Measurements from ENCODE around the gene CERS6. TPM values are rescaled to one million over a fixed set of nuclear protein-coding genes. Genes with fewer than 3 reads are reported as not detected.
"Not testable (repeated sequence)": the region's sequence is repeated elsewhere in the genome, so short reads cannot be mapped to it uniquely, and the experiment has no call there.

Gene CERS6
- polyA plus RNA-seq, 1 donor = 38.1 TPM

- DNase-seq (ENCODE audit: low read depth) = no peak
These were observed 40.8 kb downstream of the CERS6 start for GRCh38 chr2:168496906-168497305.

DNA sequence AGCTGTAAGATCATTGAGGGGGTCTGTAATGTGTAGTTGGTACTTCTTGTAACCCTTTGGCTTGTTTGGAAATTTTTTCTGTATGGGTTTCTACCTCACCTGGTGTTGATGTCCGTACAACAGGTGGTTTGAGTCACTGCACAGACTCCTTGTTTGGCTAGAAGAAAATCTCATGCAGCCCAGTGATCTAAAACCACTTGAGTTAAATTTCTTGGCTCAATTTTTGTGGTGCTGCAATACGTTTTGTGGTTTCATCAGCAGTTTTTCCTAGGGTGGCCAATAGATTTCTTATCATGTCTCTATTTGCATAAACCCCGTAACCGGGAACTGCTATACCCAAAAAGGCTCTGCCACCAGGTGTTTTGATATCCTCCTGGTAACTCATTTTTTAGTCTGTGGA, 43.4 kb downstream of the CERS6 start:
- no peak for DNase-seq (ENCODE audit: low read depth)

DNA sequence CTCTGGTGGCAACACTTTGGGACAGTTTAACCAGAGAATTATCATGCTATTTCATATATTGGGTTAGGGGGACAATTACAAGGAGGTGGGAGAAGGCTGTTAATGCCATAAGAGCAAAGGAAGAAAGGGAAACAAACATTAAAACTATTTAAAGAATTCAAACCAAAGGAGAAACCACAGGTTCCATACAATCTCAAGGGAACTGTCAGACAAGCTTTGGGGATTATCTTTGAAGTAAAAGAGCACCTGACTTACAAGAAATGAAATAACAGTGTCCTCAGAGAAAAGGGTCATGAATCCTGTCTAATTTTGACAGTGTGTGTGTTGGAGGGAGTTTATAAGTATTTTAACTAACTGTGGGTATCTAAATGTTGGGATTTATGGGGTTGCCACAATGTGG, 44.4 kb downstream of the CERS6 start:
- DNase-seq (ENCODE audit: low read depth) = no peak

DNA sequence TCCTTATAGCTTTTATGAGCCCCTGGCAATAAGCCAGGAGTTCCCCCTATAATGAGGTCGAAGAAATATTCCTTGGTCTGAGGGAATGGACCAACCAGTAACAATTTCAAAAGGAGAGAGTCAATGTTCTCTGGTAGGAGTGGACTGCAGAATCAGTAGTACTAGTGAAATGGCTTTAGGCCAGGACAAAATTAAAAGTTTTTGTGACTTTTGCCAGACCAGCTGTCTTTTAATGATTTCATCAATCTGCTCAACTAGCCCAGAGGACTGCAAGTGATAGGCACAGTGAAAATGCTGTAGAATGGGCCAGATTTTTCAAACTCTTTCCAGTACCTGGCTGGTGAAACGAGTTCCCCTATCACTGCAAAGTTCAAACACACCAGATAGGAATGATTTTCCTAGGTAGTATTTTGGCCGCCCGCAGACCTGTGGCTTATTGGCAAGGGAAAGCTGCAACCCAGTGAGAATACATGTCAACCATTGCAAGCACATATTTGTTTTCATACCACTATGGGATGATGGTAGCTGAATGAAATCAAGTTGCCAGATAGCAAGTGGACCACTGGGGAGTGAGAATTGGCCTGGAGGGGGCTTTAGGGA, 45.5 kb downstream of the CERS6 start:
- no peak for DNase-seq (ENCODE audit: low read depth)

GRCh38 chr2:168502852-168503251, 46.8 kb downstream of the CERS6 start:
- DNase-seq (ENCODE audit: low read depth) = not testable (repeated sequence)

DNA sequence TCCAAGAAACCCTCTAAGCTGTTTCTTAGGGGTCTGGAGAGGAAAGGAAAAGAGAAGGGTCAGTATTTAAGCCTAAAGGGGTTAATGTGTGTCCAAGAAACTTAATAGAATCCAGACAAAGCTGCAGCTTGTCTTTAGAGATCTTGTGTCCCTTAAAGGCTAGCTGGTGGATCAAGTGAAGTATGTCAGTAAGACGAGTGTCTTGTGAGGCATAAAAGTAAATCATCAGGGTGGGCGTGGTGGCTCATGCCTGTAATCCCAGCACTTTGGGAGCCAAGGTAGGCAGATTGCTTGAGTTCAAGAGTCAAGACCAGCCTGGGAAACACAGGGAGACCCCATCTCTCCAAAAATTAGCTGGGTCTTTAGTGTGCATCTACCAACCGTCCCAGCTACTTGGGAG, 47.8 kb downstream of the CERS6 start:
- no peak for DNase-seq (ENCODE audit: low read depth)

DNA sequence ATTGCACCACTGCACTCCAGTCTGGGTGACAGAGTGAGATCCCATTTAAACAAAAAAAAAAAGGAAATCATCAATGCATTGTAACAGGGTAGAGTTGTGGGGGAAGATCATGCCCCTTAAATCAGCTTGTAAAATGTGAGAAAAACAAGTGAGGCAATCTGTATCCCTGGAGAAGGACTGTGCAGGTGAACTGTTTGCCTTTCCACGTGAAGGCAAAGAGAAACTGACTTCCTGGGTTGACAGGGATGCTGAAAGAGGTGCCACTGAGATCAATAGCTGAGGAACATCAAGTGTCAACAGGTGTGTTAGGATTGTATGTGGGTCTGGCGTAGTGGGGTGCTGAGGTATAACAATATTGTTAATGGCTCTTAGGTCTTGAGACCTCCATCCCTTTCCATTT, 48.3 kb downstream of the CERS6 start:
- no peak for DNase-seq (ENCODE audit: low read depth)

- DNase-seq (ENCODE audit: low read depth) = no peak
These were observed 54.2 kb downstream of the CERS6 start for GRCh38 chr2:168510125-168510756.

GRCh38 chr2:168514692-168515091, 58.6 kb downstream of the CERS6 start:
- no peak for DNase-seq (ENCODE audit: low read depth)

DNA sequence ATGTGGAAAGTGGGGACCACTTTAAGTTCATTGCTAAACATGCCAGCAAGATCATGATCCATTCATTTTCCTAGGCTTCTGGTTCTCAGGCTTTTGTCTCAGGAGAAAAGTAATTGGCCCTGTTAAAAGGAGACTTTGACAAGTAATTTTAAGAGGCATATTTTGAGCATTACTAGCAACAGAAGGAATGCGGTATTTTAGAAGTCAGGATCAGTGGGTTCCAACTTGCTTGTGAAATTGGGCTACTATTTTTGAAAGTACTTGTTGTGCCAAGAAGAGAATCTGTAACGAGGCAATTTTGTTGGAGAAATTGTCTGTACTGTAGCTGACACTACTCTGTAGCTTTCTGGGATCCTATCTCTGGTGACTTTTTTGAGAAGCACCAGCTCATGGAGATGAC, 59.4 kb downstream of the CERS6 start:
- DNase-seq (ENCODE audit: low read depth) = no peak

DNA sequence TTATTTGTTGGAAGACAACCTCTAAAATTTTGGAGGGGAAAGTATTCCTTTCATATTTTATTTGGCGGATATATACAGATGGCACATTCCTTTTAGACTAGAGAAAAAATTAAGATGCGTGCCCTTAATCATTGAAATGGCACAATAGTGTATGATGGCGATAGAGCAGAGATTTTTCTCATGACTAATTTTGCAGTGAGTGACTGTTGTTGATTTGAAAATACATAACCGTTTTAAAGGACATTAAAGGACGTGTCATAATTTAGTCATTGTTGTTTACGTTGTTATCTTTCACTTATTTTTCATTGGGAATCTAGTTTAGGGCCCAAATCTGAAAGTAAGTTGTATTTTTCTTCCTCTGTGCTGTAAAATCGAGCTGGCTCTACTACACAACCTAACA, 61.7 kb downstream of the CERS6 start:
- DNase-seq (ENCODE audit: low read depth) = no peak

GRCh38 chr2:168518555-168519066, 62.5 kb downstream of the CERS6 start:
- no peak for DNase-seq (ENCODE audit: low read depth)

DNA sequence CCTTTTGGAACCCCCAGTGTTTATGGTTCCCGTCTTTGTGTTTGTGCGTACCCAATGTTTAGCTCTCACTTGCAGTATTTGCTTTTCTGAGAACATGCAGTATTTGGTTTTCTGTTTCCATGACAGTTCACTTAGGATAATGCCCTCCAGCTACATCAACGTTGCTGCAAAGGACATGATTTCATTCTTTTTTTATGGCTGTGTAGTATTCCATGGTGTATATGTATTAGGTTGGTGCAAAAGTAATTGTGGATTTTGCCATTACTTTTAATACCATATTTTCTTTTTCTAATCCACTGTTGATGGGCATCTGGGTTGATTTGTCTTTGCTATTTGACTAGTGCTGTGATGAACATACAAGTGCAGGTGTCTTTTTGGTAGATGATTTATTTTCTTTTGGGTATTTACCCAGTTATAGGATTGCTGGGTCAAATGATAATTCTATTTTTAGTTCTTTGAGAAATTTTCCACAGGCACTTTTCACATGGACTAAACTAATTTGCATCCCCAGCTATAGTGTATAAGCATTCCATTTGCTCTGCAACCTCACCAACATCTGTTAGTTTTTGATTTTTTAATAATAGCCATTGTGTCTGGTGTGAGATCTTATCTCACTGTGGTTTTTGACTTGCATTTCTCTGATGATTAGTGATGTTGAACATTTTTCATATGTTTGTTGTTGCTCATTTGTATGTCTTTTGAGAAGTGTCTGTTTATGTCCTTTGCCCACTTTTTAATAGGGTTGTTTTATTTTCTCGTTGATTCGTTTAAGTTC, 63.6 kb downstream of the CERS6 start:
- no peak for DNase-seq (ENCODE audit: low read depth)

GRCh38 chr2:168521053-168521741, 65.1 kb downstream of the CERS6 start:
- DNase-seq (ENCODE audit: low read depth) = no peak

DNA sequence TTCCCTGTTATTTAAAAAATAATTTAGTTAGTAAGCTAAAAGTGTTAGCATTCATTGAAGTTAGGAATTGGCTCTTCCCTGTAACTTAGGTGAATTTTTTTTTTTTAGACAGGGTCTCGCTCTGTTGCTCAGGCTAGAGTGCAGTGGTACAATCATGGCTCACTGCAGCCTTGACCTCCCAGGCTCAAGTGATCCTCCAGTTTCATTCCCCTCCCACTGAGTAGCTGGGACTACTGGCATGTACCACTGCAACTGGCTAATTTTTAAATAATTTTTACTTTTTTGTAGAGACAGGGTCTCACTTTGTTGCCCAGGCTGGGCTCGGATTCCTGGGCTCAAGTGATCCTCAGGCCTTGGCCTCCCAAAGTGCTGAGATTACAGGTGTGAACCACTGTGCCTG, 66.4 kb downstream of the CERS6 start:
- DNase-seq (ENCODE audit: low read depth) = no peak

GRCh38 chr2:168524005-168524404, 67.9 kb downstream of the CERS6 start:
- DNase-seq (ENCODE audit: low read depth) = no peak

- no peak for DNase-seq (ENCODE audit: low read depth)
These were observed 68.9 kb downstream of the CERS6 start for GRCh38 chr2:168525020-168525419.

- DNase-seq (ENCODE audit: low read depth) = no peak
These were observed 69.8 kb downstream of the CERS6 start for GRCh38 chr2:168525716-168526446.

DNA sequence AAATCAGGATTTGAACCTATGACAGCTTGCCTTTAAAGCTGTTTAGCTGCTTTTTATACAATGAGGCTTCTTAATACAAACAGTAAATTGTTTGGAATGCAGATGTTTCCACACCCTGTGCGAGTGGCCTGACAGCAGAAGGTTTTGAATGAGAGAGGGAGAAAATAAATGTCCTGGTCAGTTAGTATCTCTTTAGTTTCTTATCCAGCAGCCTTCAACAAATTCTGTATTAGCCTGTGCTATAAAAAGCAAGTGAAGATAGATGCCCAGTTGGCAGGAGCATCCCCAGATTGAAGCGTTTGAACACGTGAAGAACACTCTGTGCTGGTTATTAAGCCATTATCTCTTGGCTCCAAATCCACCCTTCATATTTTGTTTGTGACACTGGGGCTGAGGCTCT, 70.6 kb downstream of the CERS6 start:
- DNase-seq (ENCODE audit: low read depth) = no peak

DNA sequence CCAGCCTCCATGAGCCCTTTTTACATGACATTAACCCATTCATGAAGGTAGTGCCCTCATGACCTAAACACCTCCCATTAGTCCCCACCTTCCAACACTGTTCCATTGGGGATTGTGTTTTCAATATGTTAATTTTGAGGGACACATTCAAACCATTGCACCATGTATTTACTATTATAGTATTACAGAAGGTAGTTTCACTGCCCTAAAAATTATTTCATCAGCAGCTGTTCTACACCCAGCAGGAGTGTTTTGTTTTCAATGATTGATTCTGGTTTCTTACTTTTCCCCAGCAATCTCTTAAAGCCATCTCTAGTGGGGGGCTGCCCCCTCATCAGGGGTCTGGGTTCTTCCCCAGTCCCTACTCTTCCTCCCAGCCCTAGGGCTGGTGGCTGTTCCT, 71.9 kb downstream of the CERS6 start:
- DNase-seq (ENCODE audit: low read depth) = no peak

DNA sequence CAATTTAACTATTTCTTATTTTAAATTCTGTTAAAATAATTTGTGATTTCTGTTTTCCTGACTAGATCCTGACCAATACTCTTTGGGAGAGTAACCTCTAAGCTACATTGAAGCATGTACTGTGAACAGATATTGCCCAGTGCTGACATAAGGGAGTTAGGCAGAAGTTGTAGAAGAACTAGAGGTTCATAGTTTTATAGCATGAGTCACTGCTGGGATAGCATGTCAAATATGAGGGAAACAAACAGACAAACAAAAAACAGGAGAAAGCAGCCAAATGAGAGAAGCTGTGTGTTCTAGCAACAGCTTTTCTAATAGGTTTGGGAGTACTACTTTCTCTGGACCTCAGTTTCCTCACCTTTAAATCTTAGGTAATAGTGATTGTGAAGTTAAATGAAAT, 72.4 kb downstream of the CERS6 start:
- no peak for DNase-seq (ENCODE audit: low read depth)

Data from forelimb muscle (tissue), 1 donor.